ENCODE data around the gene C2orf74. TPM values are rescaled to one million over a fixed set of nuclear protein-coding genes. Genes with fewer than 3 reads are reported as not detected.
A peak's percentile ranks its signal among the peaks of the same experiment; 100 is the strongest.

Gene C2orf74
- total and polyA plus RNA-seq, 10 donors: 9.4 to 36.7 (median 24.1) TPM

- Histone ChIP-seq H3K27ac (peak overlapping the region in 1 of 8 donors; percentile 14), H3K9me3 (no peaks in the 10 kb centered on the region), H3K27me3 (replicated peaks in 1 of 7) (no peaks in the 10 kb centered on the region), H3K4me3 (no peak overlapping the region), H3K4me1 (no peaks in the 10 kb centered on the region), H3K36me3 (peaks cover 7 to 61% (median 33%) of the 10 kb centered on the region in 6 donors)
- TF ChIP-seq CTCF (IDR thresholded peaks at IDR 0.05 in 8 of 11, conservative IDR thresholded peaks at IDR 0.05 in 3 of 11) (no peak), POLR2AphosphoS5 (IDR thresholded peaks at IDR 0.05) (peak in 1 of 3 donors; percentile 14)
- intact Hi-C loops (cut with DNase I; ENCODE audit: low total_unique reads): no loop called here
- DNase-seq: no peak
- WGBS, 5 donors: 77 to 89% (median 78%) methylated on average over 3 of the region's 3 CpGs
Measured at GRCh38 chr2:61165946-61166345, 4.0 kb downstream of the C2orf74 start.

GRCh38 chr2:61167579-61167978, 5.6 kb downstream of the C2orf74 start:
- Histone ChIP-seq H3K4me3 (no peak overlapping the region), H3K27me3 (replicated peaks in 1 of 7) (no peaks in the 10 kb centered on the region), H3K4me1 (no peaks in the 10 kb centered on the region), H3K27ac (no peak overlapping the region), H3K36me3 (peaks cover 7 to 51% (median 33%) of the 10 kb centered on the region in 6 donors), H3K9me3 (no peaks in the 10 kb centered on the region)
- no peak for TF ChIP-seq POLR2AphosphoS5 (IDR thresholded peaks at IDR 0.05)
- no peak for TF ChIP-seq POLR2A (IDR thresholded peaks at IDR 0.05)
- no peak for TF ChIP-seq CTCF (IDR thresholded peaks at IDR 0.05 in 8 of 11, conservative IDR thresholded peaks at IDR 0.05 in 3 of 11)
- no peak for DNase-seq
- intact Hi-C loops (cut with DNase I; ENCODE audit: low total_unique reads): no loop called here
- WGBS, 5 donors: 93 to 98% (median 96%) methylated on average over 10 of the region's 10 CpGs

GRCh38 chr2:61172671-61173070, 10.7 kb downstream of the C2orf74 start:
- H3K27ac ChIP-seq: peak overlapping the region in 2 of 8 donors; percentile 23 to 27
- no peaks in the 10 kb centered on the region for H3K9me3 ChIP-seq
- intact Hi-C loops (cut with DNase I; ENCODE audit: low total_unique reads): no loop called here
- TF ChIP-seq POLR2A (IDR thresholded peaks at IDR 0.05): no peak
- no peak for TF ChIP-seq POLR2AphosphoS5 (IDR thresholded peaks at IDR 0.05)
- no peak for TF ChIP-seq CTCF (IDR thresholded peaks at IDR 0.05 in 8 of 11, conservative IDR thresholded peaks at IDR 0.05 in 3 of 11)
- peaks cover 0 to under 1% (median 0%) of the 10 kb centered on the region in 6 donors for H3K36me3 ChIP-seq
- no peak for DNase-seq
- H3K27me3 ChIP-seq (replicated peaks in 1 of 7): no peaks in the 10 kb centered on the region
- H3K4me3 ChIP-seq: no peak overlapping the region
- peaks cover 0 to 9% (median 7%) of the 10 kb centered on the region in 6 donors for H3K4me1 ChIP-seq
- 71 to 95% (median 82%) methylated on average over 1 of the region's 1 CpG for whole genome bisulfite sequencing, 5 donors

GRCh38 chr2:61173116-61173515, 11.1 kb downstream of the C2orf74 start:
- no peak overlapping the region for H3K4me3 ChIP-seq
- H3K27ac ChIP-seq: peak overlapping the region in 2 of 8 donors; percentile 23 to 27
- TF ChIP-seq POLR2A (IDR thresholded peaks at IDR 0.05): no peak
- TF ChIP-seq CTCF (IDR thresholded peaks at IDR 0.05 in 8 of 11, conservative IDR thresholded peaks at IDR 0.05 in 3 of 11): no peak
- TF ChIP-seq POLR2AphosphoS5 (IDR thresholded peaks at IDR 0.05): no peak
- 65 to 88% (median 86%) methylated on average over 4 of the region's 4 CpGs for WGBS, 5 donors
- no peaks in the 10 kb centered on the region for H3K9me3 ChIP-seq
- no peaks in the 10 kb centered on the region for H3K36me3 ChIP-seq
- H3K4me1 ChIP-seq: peaks cover 0 to 14% (median 11%) of the 10 kb centered on the region in 6 donors
- no peak for DNase-seq
- intact Hi-C loops (cut with DNase I; ENCODE audit: low total_unique reads): no loop called here
- no peaks in the 10 kb centered on the region for H3K27me3 ChIP-seq (replicated peaks in 1 of 7)
